Epithelial cell of esophagus (primary cell): ENCODE results near the gene AKAP8.
A peak's percentile ranks its signal among the peaks of the same experiment; 100 is the strongest.

Source experiments
- DNase-seq: peaks from one replicate; pipeline ENCODE4 v3.0.0; 2010; ENCODE audit warnings: low read depth
- H3K4me3 ChIP-seq: 2 replicates; pipeline ENCODE4 v1.5.1; 2011; ENCODE audit warnings: mild to moderate bottlenecking, low read length, control low read depth
- TF ChIP-seq, protein P1 (sequence below): IDR thresholded peaks from 2 replicates; pipeline ENCODE4 v1.5.1; 2011; ENCODE audit warnings: low read depth, mild to moderate bottlenecking, low read length, control low read depth, inconsistent platforms; ENCODE audit not compliant: insufficient read depth; ENCODE audit errors: missing control alignments

Gene AKAP8

DNA sequence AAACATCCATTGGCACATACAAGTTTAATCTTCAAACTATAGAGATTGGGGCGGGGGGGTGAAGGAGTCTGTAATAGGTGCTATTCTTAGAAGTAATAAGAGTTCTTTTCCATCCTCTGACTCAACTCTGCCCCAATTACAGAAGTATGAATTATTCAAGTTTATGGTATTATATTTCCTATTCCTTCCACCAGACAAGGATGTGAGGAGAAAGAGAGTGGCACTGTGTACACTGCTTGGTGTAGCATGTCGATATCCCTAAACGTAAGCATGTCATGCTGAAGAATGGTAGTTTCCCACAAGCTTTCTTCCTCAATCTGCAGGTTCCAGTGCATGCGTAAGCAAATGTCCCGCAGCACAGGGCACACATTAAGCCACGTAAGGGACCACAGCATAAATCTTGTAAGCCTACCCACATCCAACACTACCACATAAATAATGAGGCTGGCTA is 61.3 kb downstream of the AKAP8 start:
- no peak for DNase-seq

GRCh38 chr19:15317392-15318071 is 62.1 kb downstream of the AKAP8 start:
- TF ChIP-seq, protein P1, sequence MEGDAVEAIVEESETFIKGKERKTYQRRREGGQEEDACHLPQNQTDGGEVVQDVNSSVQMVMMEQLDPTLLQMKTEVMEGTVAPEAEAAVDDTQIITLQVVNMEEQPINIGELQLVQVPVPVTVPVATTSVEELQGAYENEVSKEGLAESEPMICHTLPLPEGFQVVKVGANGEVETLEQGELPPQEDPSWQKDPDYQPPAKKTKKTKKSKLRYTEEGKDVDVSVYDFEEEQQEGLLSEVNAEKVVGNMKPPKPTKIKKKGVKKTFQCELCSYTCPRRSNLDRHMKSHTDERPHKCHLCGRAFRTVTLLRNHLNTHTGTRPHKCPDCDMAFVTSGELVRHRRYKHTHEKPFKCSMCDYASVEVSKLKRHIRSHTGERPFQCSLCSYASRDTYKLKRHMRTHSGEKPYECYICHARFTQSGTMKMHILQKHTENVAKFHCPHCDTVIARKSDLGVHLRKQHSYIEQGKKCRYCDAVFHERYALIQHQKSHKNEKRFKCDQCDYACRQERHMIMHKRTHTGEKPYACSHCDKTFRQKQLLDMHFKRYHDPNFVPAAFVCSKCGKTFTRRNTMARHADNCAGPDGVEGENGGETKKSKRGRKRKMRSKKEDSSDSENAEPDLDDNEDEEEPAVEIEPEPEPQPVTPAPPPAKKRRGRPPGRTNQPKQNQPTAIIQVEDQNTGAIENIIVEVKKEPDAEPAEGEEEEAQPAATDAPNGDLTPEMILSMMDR, result no peak
- DNase-seq, result no peak
- no peak overlapping the region for H3K4me3 ChIP-seq

More for the DNA sequence above, 61.3 kb downstream of the AKAP8 start:
- TF ChIP-seq, protein P1, result no peak
- no peak overlapping the region for H3K4me3 ChIP-seq

DNA sequence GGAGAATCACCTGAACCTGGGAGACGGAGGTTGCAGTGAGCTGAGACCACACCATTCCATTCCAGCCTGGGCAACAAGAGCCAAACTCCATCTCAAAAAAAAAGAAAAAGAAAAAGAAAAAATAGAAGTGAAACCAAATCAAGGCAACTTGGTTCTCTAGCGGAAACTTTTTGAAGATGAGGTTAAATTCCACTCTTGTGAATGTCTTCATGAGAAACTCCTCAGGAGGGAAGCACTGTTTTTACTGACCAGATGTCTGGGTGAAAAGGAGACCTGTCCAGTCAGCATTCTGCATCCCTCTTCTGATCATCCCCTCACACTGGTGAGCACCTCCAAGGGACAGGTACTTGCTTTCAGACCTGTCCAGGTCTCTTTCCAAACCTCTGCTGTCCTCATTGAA is 63.1 kb downstream of the AKAP8 start:
- DNase-seq, result no peak
- TF ChIP-seq, protein P1, result no peak
- no peak overlapping the region for H3K4me3 ChIP-seq

DNA sequence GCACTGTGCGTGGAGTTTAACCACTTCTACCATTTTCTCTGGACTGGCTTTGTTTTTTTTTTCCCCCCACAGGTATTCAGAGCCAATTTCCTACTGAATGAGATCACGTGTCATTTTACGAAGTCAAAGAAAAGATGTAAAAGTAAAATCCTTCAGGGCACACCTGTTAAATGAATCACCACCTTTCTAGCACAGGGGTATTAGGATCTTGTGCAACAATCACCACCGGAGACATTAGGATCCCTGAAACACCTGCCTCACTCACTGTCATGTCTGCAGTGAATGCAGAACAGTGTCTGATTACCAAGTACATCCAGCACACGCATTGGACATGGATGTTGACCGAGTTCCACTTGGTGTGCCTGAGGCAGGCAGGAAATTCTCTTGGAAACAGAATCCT is 64.5 kb downstream of the AKAP8 start:
- peak; percentile 84 for DNase-seq
- TF ChIP-seq, protein P1, result no peak

GRCh38 chr19:15313649-15314279 is 65.8 kb downstream of the AKAP8 start:
- no peak for DNase-seq
- TF ChIP-seq, protein P1, result no peak

More for the DNA sequence above, 64.5 kb downstream of the AKAP8 start:
- no peak overlapping the region for H3K4me3 ChIP-seq

GRCh38 chr19:15307169-15307568 is 72.4 kb downstream of the AKAP8 start:
- TF ChIP-seq, protein P1, result no peak
- no peak overlapping the region for H3K4me3 ChIP-seq
- DNase-seq, result no peak

More at GRCh38 chr19:15313649-15314279, 65.8 kb downstream of the AKAP8 start:
- no peak overlapping the region for H3K4me3 ChIP-seq
